GM18868 (cell line): ENCODE data around the gene GIT2.
A peak's percentile ranks its signal among the peaks of the same experiment; 100 is the strongest.
"Not testable (repeated sequence)": the region's sequence is repeated elsewhere in the genome, so short reads cannot be mapped to it uniquely, and the experiment has no call there.

Experiments
- ATAC-seq: cut with Tn5 transposase; IDR thresholded peaks from one replicate; pipeline ENCODE4 v1.9.1; 2021; ENCODE audit warnings: mild to moderate bottlenecking, moderate library complexity; ENCODE audit not compliant: unreplicated experiment

The GIT2 gene

GRCh38 chr12:110005319-110005973 is 9.3 kb upstream of the GIT2 start:
- no peak for ATAC-seq

- peak; percentile 86 for ATAC-seq
Observed at GRCh38 chr12:110004598-110004997, 8.4 kb upstream of the GIT2 start.

DNA sequence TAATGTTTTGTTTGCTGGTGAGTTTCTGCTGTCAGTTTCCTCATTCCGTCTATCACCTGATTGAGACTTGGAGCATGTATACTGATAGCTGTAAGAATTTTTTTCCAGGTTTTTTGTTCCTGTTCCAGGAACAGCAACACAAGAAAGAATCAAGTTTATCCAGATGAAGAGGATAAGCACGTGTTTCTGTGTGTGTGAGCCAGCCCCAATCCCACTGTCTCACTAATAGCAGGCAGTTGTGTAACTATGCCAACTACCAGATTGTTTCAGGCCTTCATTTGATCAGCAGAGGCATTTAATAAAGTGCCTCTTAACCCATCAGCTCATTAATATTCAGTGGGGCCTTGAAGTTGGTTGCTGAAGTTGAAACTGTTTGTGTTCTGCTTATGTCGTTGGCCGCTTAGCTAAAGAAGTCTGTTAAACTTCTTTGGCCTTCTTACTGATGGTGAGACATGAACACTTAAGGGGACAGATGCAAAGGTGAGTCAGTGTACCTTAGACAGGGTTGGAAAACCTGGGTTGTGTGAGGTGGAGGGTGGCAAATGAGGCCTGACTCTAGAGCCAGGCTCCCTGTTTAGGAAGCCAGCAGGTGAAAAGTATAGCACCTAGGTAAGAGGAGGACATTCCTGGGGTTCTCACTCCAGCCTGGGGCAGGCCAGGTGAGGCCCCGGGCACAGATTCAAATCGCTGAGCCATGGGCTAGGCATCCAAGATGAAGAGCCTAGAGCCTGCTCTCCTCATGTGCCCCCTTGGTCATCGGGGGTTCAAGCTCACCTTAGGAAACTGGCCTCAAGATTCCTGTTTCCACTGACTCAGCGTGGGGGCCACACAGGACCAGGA is 6.7 kb upstream of the GIT2 start:
- ATAC-seq = no peak

- no peak for ATAC-seq
Observed at GRCh38 chr12:110001596-110001995, 5.4 kb upstream of the GIT2 start.

GRCh38 chr12:109999983-110000505 is 3.9 kb upstream of the GIT2 start:
- no peak for ATAC-seq

DNA sequence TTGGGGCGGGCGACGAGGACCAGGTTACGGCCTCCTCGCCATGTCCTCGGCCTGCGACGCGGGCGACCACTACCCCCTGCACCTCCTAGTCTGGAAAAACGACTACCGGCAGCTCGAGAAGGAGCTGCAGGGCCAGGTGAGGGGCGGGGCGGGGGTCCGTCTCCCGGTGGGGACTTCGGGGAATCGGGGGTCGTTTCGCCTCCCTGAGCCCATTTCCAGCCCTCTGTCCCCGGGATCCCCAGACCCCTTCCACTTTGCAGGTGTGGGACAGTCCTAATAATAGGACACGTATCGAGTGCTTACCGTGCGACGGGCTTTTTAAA is 3.4 kb upstream of the GIT2 start:
- ATAC-seq = no peak

GRCh38 chr12:109998904-109999648 is 2.9 kb upstream of the GIT2 start, which contains the start of gene ANKRD13A:
ANKRD13A (plus strand) TSS chr12:109999430; CDS start chr12:109999689, 259 bp downstream.
- ATAC-seq = peak; percentile 44

GRCh38 chr12:109998241-109998903 is 2.2 kb upstream of the GIT2 start:
- ATAC-seq = no peak

- no peak for ATAC-seq
Observed at GRCh38 chr12:109997393-109997792, 1.2 kb upstream of the GIT2 start.

GRCh38 chr12:109996483-109996853 is 300 bp upstream of the GIT2 start:
- no peak for ATAC-seq

GRCh38 chr12:109995361-109995685 is 845 bp downstream of the GIT2 start:
- no peak for ATAC-seq

GRCh38 chr12:109994401-109995175 is 1.6 kb downstream of the GIT2 start:
- ATAC-seq = no peak

GRCh38 chr12:109993091-109993490 is 3.1 kb downstream of the GIT2 start:
- ATAC-seq = no peak

- ATAC-seq = no peak
Observed at GRCh38 chr12:109991586-109991985, 4.6 kb downstream of the GIT2 start.

- ATAC-seq = no peak
Observed at GRCh38 chr12:109989380-109989779, 6.8 kb downstream of the GIT2 start.

GRCh38 chr12:109988903-109989302 is 7.3 kb downstream of the GIT2 start:
- no peak for ATAC-seq

DNA sequence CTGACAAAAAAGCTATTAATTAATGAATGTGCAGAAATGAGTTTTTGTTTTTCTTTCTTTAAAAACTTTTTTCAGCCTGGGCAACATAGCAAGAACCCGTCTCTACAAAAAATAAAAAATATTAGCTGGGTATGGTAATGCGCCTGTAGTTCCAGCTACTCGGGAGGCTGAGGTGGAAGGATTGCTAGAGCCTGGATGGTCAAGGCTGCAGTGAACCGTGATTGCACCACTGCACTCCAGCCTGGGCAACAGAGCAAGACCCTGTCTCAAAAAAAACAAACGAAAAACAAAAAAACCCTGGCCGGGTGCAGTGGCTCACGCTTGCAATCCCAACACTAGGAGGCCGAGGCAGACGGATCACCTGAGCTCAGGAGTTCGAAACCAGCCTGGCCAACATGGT is 7.9 kb downstream of the GIT2 start:
- no peak for ATAC-seq

- ATAC-seq = no peak
Observed at GRCh38 chr12:109987615-109988014, 8.6 kb downstream of the GIT2 start.

- not testable (repeated sequence) for ATAC-seq
Observed at GRCh38 chr12:109986236-109986635, 9.9 kb downstream of the GIT2 start.

- ATAC-seq = no peak
Observed at GRCh38 chr12:109983432-109984142, 12.6 kb downstream of the GIT2 start.
